Measurements from ENCODE around the gene YPEL3.

The YPEL3 gene

DNA sequence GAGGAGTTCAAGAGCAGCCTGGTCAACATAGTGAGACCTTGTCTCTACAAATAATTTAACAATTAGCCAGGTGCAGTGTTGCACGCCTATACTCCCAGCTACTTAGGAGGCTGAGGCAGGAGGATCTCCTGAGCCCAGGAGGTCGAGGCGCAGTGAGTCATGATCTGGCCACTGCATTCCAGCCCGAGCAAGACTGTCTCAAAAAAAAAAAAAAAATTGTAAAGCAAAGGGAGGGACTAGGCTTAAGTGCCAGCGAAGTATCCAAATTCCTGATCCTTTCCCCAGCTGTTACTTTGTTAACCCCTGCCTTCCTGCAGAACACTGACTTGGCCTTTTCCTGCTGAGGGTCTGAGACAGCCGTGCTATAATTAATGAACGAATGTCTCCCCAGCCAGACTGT is 14.6 kb upstream of the YPEL3 start:
- TF ChIP-seq GATA3 (IDR thresholded peaks at IDR 0.05; ENCODE audit: low read depth, low read length) (no peak), GATA2 (IDR thresholded peaks at IDR 0.05; ENCODE audit: low read depth, low read length) (no peak)

GRCh38 chr16:30108059-30108850 is 12.2 kb upstream of the YPEL3 start:
- TF ChIP-seq GATA2 (IDR thresholded peaks at IDR 0.05; ENCODE audit: low read depth, low read length), result no peak
- TF ChIP-seq GATA3 (IDR thresholded peaks at IDR 0.05; ENCODE audit: low read depth, low read length), result no peak

DNA sequence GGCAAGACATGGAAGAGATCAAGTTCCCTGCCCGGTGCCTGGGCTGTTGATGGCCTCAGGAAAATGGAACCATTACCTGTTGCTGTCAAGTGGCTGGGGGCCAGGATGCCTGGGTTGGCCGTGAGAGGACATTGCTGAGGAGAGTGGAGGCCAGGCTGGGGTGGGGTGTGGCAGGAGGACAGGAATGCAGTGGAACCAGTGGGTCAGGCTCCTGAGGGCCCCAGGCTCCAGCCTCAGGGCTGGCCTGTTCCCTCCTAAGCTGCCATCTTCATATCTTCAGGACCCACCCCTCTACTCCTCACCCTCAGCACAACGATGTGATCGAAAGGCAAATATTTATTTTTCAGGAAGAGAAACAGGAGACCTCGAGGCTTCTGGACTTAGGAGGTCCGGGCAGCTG is 8.5 kb upstream of the YPEL3 start:
- TF ChIP-seq GATA3 (IDR thresholded peaks at IDR 0.05; ENCODE audit: low read depth, low read length) (no peak), GATA2 (IDR thresholded peaks at IDR 0.05; ENCODE audit: low read depth, low read length) (no peak)

DNA sequence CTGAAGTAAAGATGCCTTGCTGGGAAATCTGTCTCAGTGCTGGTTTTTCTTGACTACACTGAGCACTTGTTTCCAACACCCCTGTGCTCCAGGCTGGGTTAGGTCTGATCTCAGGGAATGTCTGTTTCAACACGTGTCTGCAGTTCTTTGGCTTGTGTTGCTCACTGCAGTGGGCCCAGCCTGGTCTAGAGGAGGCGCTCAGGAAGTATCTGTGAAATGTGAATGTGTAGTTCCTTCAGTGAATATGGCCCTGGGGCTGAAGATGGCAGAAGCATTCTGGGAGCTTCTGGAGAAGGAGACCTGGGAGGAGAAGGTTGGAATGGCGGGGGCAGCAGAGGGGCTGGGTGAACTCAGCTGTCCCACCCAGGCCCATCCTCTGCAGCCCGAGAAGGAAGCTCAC is 8.1 kb upstream of the YPEL3 start:
- TF ChIP-seq GATA3 (IDR thresholded peaks at IDR 0.05; ENCODE audit: low read depth, low read length) (no peak), GATA2 (IDR thresholded peaks at IDR 0.05; ENCODE audit: low read depth, low read length) (no peak)

DNA sequence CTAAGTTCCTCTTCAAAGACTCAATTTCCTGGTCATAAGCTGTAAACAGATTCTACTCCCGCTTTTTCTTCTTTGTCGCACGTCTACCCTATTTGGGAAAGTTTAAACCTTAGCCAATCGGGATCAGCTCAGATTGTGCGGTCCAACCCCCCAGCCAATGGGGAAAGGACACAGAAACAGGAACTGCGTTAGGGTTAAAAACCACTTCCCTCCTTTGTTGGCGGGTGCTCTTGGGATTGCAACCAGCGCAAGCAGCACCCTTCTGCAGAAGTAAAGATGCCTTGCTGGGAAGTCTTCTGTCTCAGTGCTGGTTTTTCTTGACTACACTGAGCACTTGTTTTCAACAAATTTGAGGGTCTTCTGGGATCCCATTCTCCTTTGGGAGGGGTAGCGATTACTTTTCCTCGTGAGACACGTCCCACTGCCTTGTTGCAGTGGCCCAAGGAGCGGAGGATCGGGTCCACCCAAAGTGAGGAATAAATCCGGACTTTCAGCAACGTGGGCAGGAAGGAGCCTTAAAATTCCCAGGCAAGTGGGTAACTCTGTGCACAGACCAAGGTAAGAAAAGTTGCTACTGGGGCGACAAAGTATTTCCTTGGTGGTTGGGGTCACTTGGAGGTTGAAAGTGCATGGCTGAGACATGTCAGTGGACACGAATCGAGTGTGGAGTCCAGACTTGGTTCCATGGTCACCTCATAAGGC is 1.0 kb upstream of the YPEL3 start:
- no peak for TF ChIP-seq GATA3 (IDR thresholded peaks at IDR 0.05; ENCODE audit: low read depth, low read length)
- no peak for TF ChIP-seq GATA2 (IDR thresholded peaks at IDR 0.05; ENCODE audit: low read depth, low read length)

DNA sequence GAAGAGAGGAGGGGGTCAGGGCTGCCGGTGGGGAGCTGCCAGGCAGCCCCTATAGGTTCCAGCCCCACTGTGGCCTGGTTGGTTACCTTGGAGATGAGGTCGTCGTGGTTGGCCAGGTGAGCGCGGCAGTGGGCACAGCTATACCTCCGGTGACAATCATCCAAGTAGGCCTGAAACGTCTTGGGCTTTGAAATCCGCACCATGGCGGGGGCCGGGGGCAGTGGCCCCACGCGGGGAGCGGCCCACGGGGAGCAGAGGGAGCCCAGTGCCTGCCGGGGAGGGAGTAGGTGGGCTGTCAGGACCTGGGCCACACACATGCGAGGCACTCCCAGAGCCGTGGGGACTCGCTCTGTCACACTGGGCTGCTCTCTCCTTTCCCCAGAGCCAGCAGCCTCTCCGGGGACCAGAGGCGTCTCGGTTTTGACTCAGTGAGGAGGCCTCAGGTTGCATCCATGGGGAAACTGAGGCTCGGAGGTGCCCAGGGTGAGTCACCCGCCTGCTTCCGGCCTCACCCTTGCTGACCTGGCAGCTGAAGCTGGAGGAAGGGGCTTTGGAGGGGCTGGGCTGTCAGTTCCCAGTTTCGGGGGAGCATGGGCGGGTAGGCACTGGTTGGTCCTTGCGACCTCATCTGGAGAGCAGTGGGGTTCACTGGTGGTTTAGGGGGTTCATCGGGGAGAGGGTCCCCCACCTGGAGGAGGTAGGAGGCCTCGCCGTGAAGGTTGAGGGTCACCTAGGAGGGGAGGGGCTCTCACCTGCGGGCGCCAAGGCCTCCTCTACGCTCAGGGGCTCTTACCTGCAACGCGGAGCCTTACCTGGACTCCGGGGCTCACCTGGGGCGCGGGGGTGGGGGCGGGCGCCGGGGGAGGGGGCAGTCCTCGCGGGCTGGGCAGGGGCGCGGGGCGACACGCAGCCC is 591 bp downstream of the YPEL3 start:
- TF ChIP-seq GATA2 (IDR thresholded peaks at IDR 0.05; ENCODE audit: low read depth, low read length) (no peak), GATA3 (IDR thresholded peaks at IDR 0.05; ENCODE audit: low read depth, low read length) (no peak)

- TF ChIP-seq GATA3 (IDR thresholded peaks at IDR 0.05; ENCODE audit: low read depth, low read length) (no peak), GATA2 (IDR thresholded peaks at IDR 0.05; ENCODE audit: low read depth, low read length) (no peak)
Observed at GRCh38 chr16:30094541-30095165, 1.4 kb downstream of the YPEL3 start.

DNA sequence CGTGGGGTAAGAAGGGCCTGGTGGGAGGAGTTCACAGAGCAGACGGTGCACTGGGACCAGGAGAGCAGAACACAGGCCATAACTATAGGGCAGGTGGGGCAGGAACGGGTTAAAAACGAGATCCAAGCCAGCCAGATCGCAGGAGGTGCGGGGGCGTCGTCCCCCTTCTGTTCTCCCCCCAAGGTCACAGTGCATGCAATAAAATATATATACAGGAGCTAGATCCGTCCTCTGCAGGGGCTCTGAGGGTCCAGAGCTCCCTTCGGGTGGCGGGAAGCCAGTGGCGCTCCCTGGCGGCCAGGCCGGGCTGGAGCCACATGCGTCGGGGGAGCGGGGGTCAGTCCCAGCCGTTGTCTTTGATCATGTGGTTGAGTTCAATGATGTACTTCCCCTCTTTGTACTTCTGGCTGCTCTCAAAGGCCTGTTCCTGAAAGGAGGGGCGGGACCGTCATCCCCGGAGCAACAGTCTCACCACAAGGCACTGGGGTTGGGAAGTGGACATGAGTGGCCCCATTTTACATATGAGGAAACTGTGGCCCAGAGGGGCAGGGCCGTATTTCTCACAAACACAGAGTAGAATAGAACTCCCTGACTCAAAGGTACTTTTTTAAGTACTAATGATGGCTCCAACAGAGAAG is 3.5 kb downstream of the YPEL3 start:
- TF ChIP-seq GATA3 (IDR thresholded peaks at IDR 0.05; ENCODE audit: low read depth, low read length), result no peak
- no peak for TF ChIP-seq GATA2 (IDR thresholded peaks at IDR 0.05; ENCODE audit: low read depth, low read length)

- TF ChIP-seq GATA2 (IDR thresholded peaks at IDR 0.05; ENCODE audit: low read depth, low read length) (no peak), GATA3 (IDR thresholded peaks at IDR 0.05; ENCODE audit: low read depth, low read length) (no peak)
Observed at GRCh38 chr16:30091474-30092372, 4.3 kb downstream of the YPEL3 start, which contains the start of gene TBX6. Gene TBX6 (minus strand): TSS chr16:30091924. CDS start chr16:30091193, 731 bp downstream.

- TF ChIP-seq GATA2 (IDR thresholded peaks at IDR 0.05; ENCODE audit: low read depth, low read length) (no peak), GATA3 (IDR thresholded peaks at IDR 0.05; ENCODE audit: low read depth, low read length) (no peak)
Observed at GRCh38 chr16:30090610-30091331, 5.2 kb downstream of the YPEL3 start.

DNA sequence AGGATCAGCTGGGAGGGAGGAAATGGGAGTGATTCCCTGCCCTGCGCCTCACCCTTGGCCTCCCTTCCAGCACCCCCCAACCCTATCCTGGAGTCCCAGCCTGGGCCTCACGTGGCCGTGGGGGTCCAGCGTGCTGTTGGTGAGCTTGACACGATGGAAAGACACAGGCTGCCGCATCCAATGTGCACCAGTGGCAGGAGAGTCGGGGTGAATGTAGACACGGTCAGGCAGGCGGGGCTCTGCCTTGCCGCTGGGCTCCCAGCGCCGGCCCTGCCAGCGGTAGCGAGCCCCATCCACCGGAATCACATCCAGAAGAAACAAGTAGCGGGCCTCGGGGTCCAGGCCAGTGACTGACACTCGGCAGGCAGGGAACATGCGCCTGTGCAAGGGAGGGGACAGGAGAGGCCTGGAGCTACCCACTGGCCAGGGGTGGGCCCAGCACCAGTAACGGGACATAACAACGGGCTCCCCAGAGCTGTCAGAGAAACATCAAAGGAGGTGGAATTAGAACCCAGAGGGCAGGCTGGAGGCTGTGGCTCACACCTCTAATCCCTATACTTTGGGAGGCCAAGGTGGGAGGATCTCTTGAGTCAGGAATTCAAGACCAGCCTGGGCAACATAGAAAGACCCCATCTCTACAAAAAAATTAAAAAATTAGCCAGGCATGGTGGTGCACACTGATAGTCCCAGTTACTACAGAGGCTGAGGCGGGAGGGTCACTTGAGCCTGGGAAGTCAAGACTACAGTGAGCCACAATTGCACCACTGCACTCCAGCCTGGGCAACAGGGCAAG is 7.0 kb downstream of the YPEL3 start:
- TF ChIP-seq GATA2 (IDR thresholded peaks at IDR 0.05; ENCODE audit: low read depth, low read length), result no peak
- TF ChIP-seq GATA3 (IDR thresholded peaks at IDR 0.05; ENCODE audit: low read depth, low read length), result no peak

All from SH-SY5Y (cell line).